H9 (cell line): ENCODE results near the gene NOS3. TPM values are rescaled to one million over a fixed set of nuclear protein-coding genes. Genes with fewer than 3 reads are reported as not detected.

Source experiments
- DNase-seq: peaks from one replicate; pipeline ENCODE4 v3.0.0-alpha.2; 2017
- H2AFZ ChIP-seq: one replicate; pipeline ENCODE4 v1.6.1; 2013; ENCODE audit warnings: mild to moderate bottlenecking, low read length, control low read depth, moderate library complexity
- H2AK5ac ChIP-seq: 2 replicates; pipeline ENCODE4 v1.6.1; 2013; ENCODE audit warnings: low read length, control low read depth, mixed read lengths; ENCODE audit not compliant: insufficient read length
- H2BK120ac ChIP-seq: one replicate; pipeline ENCODE4 v1.6.1; 2013; ENCODE audit warnings: low read depth, mild to moderate bottlenecking, low read length, control low read depth, inconsistent platforms; ENCODE audit not compliant: poor library complexity, severe bottlenecking
- H2BK12ac ChIP-seq: 2 replicates; pipeline ENCODE4 v1.6.1; 2013; ENCODE audit warnings: low read length, control low read depth, mixed read lengths, low read depth; ENCODE audit not compliant: insufficient read length
- H2BK15ac ChIP-seq: 2 replicates; pipeline ENCODE4 v1.6.1; 2013; ENCODE audit warnings: low read depth, low read length, control low read depth
- H2BK20ac ChIP-seq: one replicate; pipeline ENCODE4 v1.6.1; 2013; ENCODE audit warnings: low read depth, mild to moderate bottlenecking, low read length, control low read depth, inconsistent platforms; ENCODE audit not compliant: poor library complexity, severe bottlenecking
- H2BK5ac ChIP-seq: 2 replicates; pipeline ENCODE4 v1.6.1; 2013; ENCODE audit warnings: low read length, control low read depth, mixed read lengths; ENCODE audit not compliant: insufficient read length
- H3K14ac ChIP-seq: 2 replicates; pipeline ENCODE4 v1.6.1; 2013; ENCODE audit warnings: low read length, control low read depth; ENCODE audit not compliant: insufficient read depth
- H3K18ac ChIP-seq: 2 replicates; pipeline ENCODE4 v1.6.1; 2013; ENCODE audit warnings: low read depth, mild to moderate bottlenecking, mixed read lengths, low read length, control low read depth; ENCODE audit not compliant: insufficient read length
- H3K23ac ChIP-seq: 2 replicates; pipeline ENCODE4 v1.6.1; 2013; ENCODE audit warnings: low read length, control low read depth, mixed read lengths, low read depth; ENCODE audit not compliant: insufficient read length
- H3K23me2 ChIP-seq: 2 replicates; pipeline ENCODE4 v1.6.1; 2013; ENCODE audit warnings: low read depth, mild to moderate bottlenecking, mixed read lengths, low read length, control low read depth; ENCODE audit not compliant: insufficient read length, poor library complexity, severe bottlenecking
- H3K27ac ChIP-seq: 2 replicates; pipeline ENCODE4 v1.5.1; 2013; ENCODE audit warnings: low read length, control low read depth, mixed read lengths, low read depth; ENCODE audit not compliant: insufficient read length
- H3K27me3 ChIP-seq: 2 replicates; pipeline ENCODE4 v1.6.1; 2013; ENCODE audit warnings: low read length, control low read depth, inconsistent platforms; ENCODE audit not compliant: insufficient read depth
- H3K4ac ChIP-seq: 2 replicates; pipeline ENCODE4 v1.6.1; 2013; ENCODE audit warnings: low read depth, mild to moderate bottlenecking, control low read depth, inconsistent platforms, low read length, moderate library complexity
- H3K4me1 ChIP-seq: 2 replicates; pipeline ENCODE4 v1.6.1; 2013; ENCODE audit warnings: low read length, control low read depth, inconsistent platforms; ENCODE audit not compliant: insufficient read depth
- H3K4me2 ChIP-seq: 2 replicates; pipeline ENCODE4 v1.6.1; 2013; ENCODE audit warnings: low read length, control low read depth, mixed read lengths; ENCODE audit not compliant: insufficient read length, insufficient read depth
- H3K56ac ChIP-seq: 2 replicates; pipeline ENCODE4 v1.6.1; 2013; ENCODE audit warnings: low read depth, mild to moderate bottlenecking, mixed read lengths, low read length, control low read depth; ENCODE audit not compliant: insufficient read length
- H3K79me1 ChIP-seq: 2 replicates; pipeline ENCODE4 v1.6.1; 2013; ENCODE audit warnings: low read depth, mild to moderate bottlenecking, moderate library complexity, low read length, control low read depth, inconsistent platforms; ENCODE audit not compliant: insufficient read depth, poor library complexity, severe bottlenecking
- H3K79me2 ChIP-seq: 2 replicates; pipeline ENCODE4 v1.6.1; 2013; ENCODE audit warnings: low read length, control low read depth, inconsistent platforms; ENCODE audit not compliant: insufficient read depth
- H3K9ac ChIP-seq: 2 replicates; pipeline ENCODE4 v1.6.1; 2013; ENCODE audit warnings: low read length, control low read depth, mixed read lengths; ENCODE audit not compliant: insufficient read length; ENCODE audit errors: extremely low read depth
- H3K9me3 ChIP-seq: one replicate; pipeline ENCODE4 v1.6.1; 2013; ENCODE audit warnings: low read depth, low read length, inconsistent platforms; ENCODE audit not compliant: control insufficient read depth
- H3T11ph ChIP-seq: one replicate; pipeline ENCODE4 v1.6.1; 2013; ENCODE audit warnings: mild to moderate bottlenecking, low read length, control low read depth, inconsistent platforms
- H4K20me1 ChIP-seq: one replicate; pipeline ENCODE4 v1.6.1; 2013; ENCODE audit not compliant: control insufficient read depth, insufficient read length, insufficient read depth
- H4K5ac ChIP-seq: 2 replicates; pipeline ENCODE4 v1.6.1; 2013; ENCODE audit warnings: low read depth, mild to moderate bottlenecking, mixed read lengths, low read length, control low read depth; ENCODE audit not compliant: insufficient read length
- H4K8ac ChIP-seq: replicated peaks from 2 replicates; pipeline ENCODE4 v1.6.1; 2013; ENCODE audit warnings: low read length, control low read depth, mixed read lengths, low read depth; ENCODE audit not compliant: insufficient read length
- H4K91ac ChIP-seq: 2 replicates; pipeline ENCODE4 v1.6.1; 2013; ENCODE audit warnings: low read depth, mild to moderate bottlenecking, moderate library complexity, mixed read lengths, low read length, control low read depth; ENCODE audit not compliant: insufficient read length
- H3K27ac Mint-ChIP-seq, 3 experiments: 2 replicates in 2 of 3; 3 replicates in 1 of 3; pipeline ENCODE4 v1.8.0; 2020 to 2021; ENCODE audit warnings: mixed read lengths in 3 of 3, mild to moderate bottlenecking in 1 of 3, moderate library complexity in 1 of 3
- H3K27me3 Mint-ChIP-seq: 2 replicates; pipeline ENCODE4 v1.8.0; 2021; ENCODE audit warnings: low read depth, mild to moderate bottlenecking, moderate library complexity, mixed read lengths
- H3K36me3 Mint-ChIP-seq, 3 experiments: 2 replicates in 2 of 3; 3 replicates in 1 of 3; pipeline ENCODE4 v1.8.0; 2020 to 2021; ENCODE audit warnings: low read depth in 3 of 3, mixed read lengths in 3 of 3; ENCODE audit not compliant: insufficient read depth in 1 of 3
- H3K4me1 Mint-ChIP-seq, 2 experiments: 2 replicates each; pipeline ENCODE4 v1.8.0; 2020; ENCODE audit warnings: mixed read lengths in 2 of 2
- H3K4me3 Mint-ChIP-seq, 2 experiments: 2 replicates in 1 of 2; 3 replicates in 1 of 2; pipeline ENCODE4 v1.8.0; 2020 to 2021; ENCODE audit warnings: mild to moderate bottlenecking in 2 of 2, mixed read lengths in 2 of 2, moderate library complexity in 1 of 2
- H3K9me3 Mint-ChIP-seq, 2 experiments: 2 replicates in 1 of 2; 3 replicates in 1 of 2; pipeline ENCODE4 v1.8.0; 2020; ENCODE audit warnings: mild to moderate bottlenecking in 2 of 2, mixed read lengths in 2 of 2, moderate library complexity in 1 of 2
- CTCF ChIP-seq: fragments of 200-600 bp; sonication (generic); conservative IDR thresholded peaks from 3 replicates; pipeline ENCODE4 v1.8.0; 2021; ENCODE audit warnings: antibody characterized with exemption, mild to moderate bottlenecking
- WGBS: extraction: QIAGEN DNeasy Blood & Tissue Kit; methylation state at CpG from one replicate; pipeline ENCODE4 v1.1.7; 2013; ENCODE audit warnings: missing lambda C conversion rate, low lambda C conversion rate, mixed read lengths; ENCODE audit not compliant: insufficient read length; ENCODE audit errors: extremely low coverage; 5-methylcytosine and 5-hydroxymethylcytosine counted together
- total RNA-seq: library from RNA; stranded (reverse); gene quantifications from 2 replicates; pipeline ENCODE4 v1.2.1, GENCODE V29; 2021

The NOS3 gene
- total RNA-seq, 1 experiment from 2014 or later: 4.5 TPM

- Histone ChIP-seq H2BK12ac (no peak overlapping the region), H3K27me3 (no peaks in the 10 kb centered on the region), H3T11ph (no peak overlapping the region), H3K14ac (no peak overlapping the region), H3K79me1 (no peaks in the 10 kb centered on the region), H3K56ac (no peak overlapping the region), H2AK5ac (no peak overlapping the region), H4K5ac (no peak overlapping the region), H3K79me2 (no peaks in the 10 kb centered on the region), H3K4ac (no peak overlapping the region), H4K8ac (no peak overlapping the region), H4K20me1 (no peaks in the 10 kb centered on the region), H3K4me2 (no peak overlapping the region), H4K91ac (no peak overlapping the region), H3K27ac (no peak overlapping the region), H3K9ac (no peak overlapping the region), H2AFZ (no peak overlapping the region), H3K23ac (no peak overlapping the region), H3K9me3 (no peaks in the 10 kb centered on the region), H3K18ac (no peak overlapping the region), H2BK120ac (no peak overlapping the region), H3K23me2 (no peaks in the 10 kb centered on the region), H2BK5ac (no peak overlapping the region), H3K4me1 (no peaks in the 10 kb centered on the region; the same call in 1 of the 2 replicates), H2BK15ac (no peak overlapping the region), H2BK20ac (no peak overlapping the region)
- Mint-ChIP-seq H3K9me3 (no peaks in the 10 kb centered on the region; a peak in 1 of 5 replicates), H3K27ac (peak overlapping the region in 2 of 3 experiments; percentile 64 to 66; a peak in 1 of 7 replicates), H3K36me3 (no peaks in the 10 kb centered on the region), H3K4me1 (peaks cover 30 to 41% of the 10 kb centered on the region in 2 experiments), H3K4me3 (no peak overlapping the region), H3K27me3 (peaks cover 7% of the 10 kb centered on the region)
- TF ChIP-seq CTCF: no peak
- WGBS: no CpG with 5 or more reads among the region's 19 CpGs
- DNase-seq: peak; percentile 27
Observed at GRCh38 chr7:150945171-150945852, 45.5 kb upstream of the NOS3 start.
